Activated T-cell treated with anti-CD3 and anti-CD28 coated beads, Interleukin-2, amount 50 U/mL, for 48 hours (primary cell): ENCODE measurements around the gene UGT2B17.
"Not testable (repeated sequence)": the region's sequence is repeated elsewhere in the genome, so short reads cannot be mapped to it uniquely, and the experiment has no call there.

Experiments used
- DNase-seq, 2 experiments: peaks; one replicate each; pipeline ENCODE4 v3.0.0-alpha.2; 2020

The UGT2B17 gene

GRCh38 chr4:68568535-68568934 lies 7.6 kb downstream of the UGT2B17 start:
- DNase-seq = not testable (repeated sequence)

- not testable (repeated sequence) for DNase-seq
These were observed 9.8 kb downstream of the UGT2B17 start for GRCh38 chr4:68566364-68566763.

GRCh38 chr4:68565082-68565481 lies 11.0 kb downstream of the UGT2B17 start:
- DNase-seq = not testable (repeated sequence)

GRCh38 chr4:68560364-68561070 lies 15.6 kb downstream of the UGT2B17 start:
- DNase-seq = not testable (repeated sequence)

GRCh38 chr4:68553830-68554229 lies 22.3 kb downstream of the UGT2B17 start:
- DNase-seq = not testable (repeated sequence)

- DNase-seq = not testable (repeated sequence)
These were observed 23.0 kb downstream of the UGT2B17 start for GRCh38 chr4:68552818-68553811.

GRCh38 chr4:68542742-68543141 lies 33.4 kb downstream of the UGT2B17 start:
- not testable (repeated sequence) for DNase-seq

- no peak for DNase-seq
These were observed 39.7 kb downstream of the UGT2B17 start for GRCh38 chr4:68536375-68536774.

GRCh38 chr4:68535974-68536373 lies 40.1 kb downstream of the UGT2B17 start:
- no peak for DNase-seq

GRCh38 chr4:68522232-68522631 lies 53.9 kb downstream of the UGT2B17 start:
- not testable (repeated sequence) for DNase-seq

GRCh38 chr4:68520985-68521384 lies 55.1 kb downstream of the UGT2B17 start:
- DNase-seq = no peak

- DNase-seq = no peak
These were observed 57.2 kb downstream of the UGT2B17 start for GRCh38 chr4:68518889-68519288.

- not testable (repeated sequence) for DNase-seq
These were observed 70.7 kb downstream of the UGT2B17 start for GRCh38 chr4:68505452-68505851.

GRCh38 chr4:68504836-68505235 lies 71.3 kb downstream of the UGT2B17 start:
- not testable (repeated sequence) for DNase-seq

GRCh38 chr4:68503462-68503861 lies 72.7 kb downstream of the UGT2B17 start:
- DNase-seq = not testable (repeated sequence)

- DNase-seq = no peak
These were observed 77.1 kb downstream of the UGT2B17 start for GRCh38 chr4:68499021-68499420.

GRCh38 chr4:68498413-68499007 lies 77.6 kb downstream of the UGT2B17 start:
- DNase-seq = peak; percentile 65 to 66

- no peak for DNase-seq
These were observed 81.4 kb downstream of the UGT2B17 start for GRCh38 chr4:68494688-68495087.

GRCh38 chr4:68490826-68491457 lies 85.2 kb downstream of the UGT2B17 start:
- no peak for DNase-seq

GRCh38 chr4:68489338-68489737 lies 86.8 kb downstream of the UGT2B17 start:
- DNase-seq = no peak
